H9 (cell line): ENCODE results near the gene MARCHF7. TPM values are rescaled to one million over a fixed set of nuclear protein-coding genes. Genes with fewer than 3 reads are reported as not detected.
A peak's percentile ranks its signal among the peaks of the same experiment; 100 is the strongest.

Source experiments
- DNase-seq: peaks from one replicate; pipeline ENCODE4 v3.0.0-alpha.2; 2017
- H2AFZ ChIP-seq: one replicate; pipeline ENCODE4 v1.6.1; 2013; ENCODE audit warnings: mild to moderate bottlenecking, low read length, control low read depth, moderate library complexity
- H2AK5ac ChIP-seq: 2 replicates; pipeline ENCODE4 v1.6.1; 2013; ENCODE audit warnings: low read length, control low read depth, mixed read lengths; ENCODE audit not compliant: insufficient read length
- H2BK120ac ChIP-seq: one replicate; pipeline ENCODE4 v1.6.1; 2013; ENCODE audit warnings: low read depth, mild to moderate bottlenecking, low read length, control low read depth, inconsistent platforms; ENCODE audit not compliant: poor library complexity, severe bottlenecking
- H2BK12ac ChIP-seq: 2 replicates; pipeline ENCODE4 v1.6.1; 2013; ENCODE audit warnings: low read length, control low read depth, mixed read lengths, low read depth; ENCODE audit not compliant: insufficient read length
- H2BK15ac ChIP-seq: 2 replicates; pipeline ENCODE4 v1.6.1; 2013; ENCODE audit warnings: low read depth, low read length, control low read depth
- H2BK20ac ChIP-seq: one replicate; pipeline ENCODE4 v1.6.1; 2013; ENCODE audit warnings: low read depth, mild to moderate bottlenecking, low read length, control low read depth, inconsistent platforms; ENCODE audit not compliant: poor library complexity, severe bottlenecking
- H2BK5ac ChIP-seq: 2 replicates; pipeline ENCODE4 v1.6.1; 2013; ENCODE audit warnings: low read length, control low read depth, mixed read lengths; ENCODE audit not compliant: insufficient read length
- H3K14ac ChIP-seq: 2 replicates; pipeline ENCODE4 v1.6.1; 2013; ENCODE audit warnings: low read length, control low read depth; ENCODE audit not compliant: insufficient read depth
- H3K18ac ChIP-seq: 2 replicates; pipeline ENCODE4 v1.6.1; 2013; ENCODE audit warnings: low read depth, mild to moderate bottlenecking, mixed read lengths, low read length, control low read depth; ENCODE audit not compliant: insufficient read length
- H3K23ac ChIP-seq: 2 replicates; pipeline ENCODE4 v1.6.1; 2013; ENCODE audit warnings: low read length, control low read depth, mixed read lengths, low read depth; ENCODE audit not compliant: insufficient read length
- H3K23me2 ChIP-seq: 2 replicates; pipeline ENCODE4 v1.6.1; 2013; ENCODE audit warnings: low read depth, mild to moderate bottlenecking, mixed read lengths, low read length, control low read depth; ENCODE audit not compliant: insufficient read length, poor library complexity, severe bottlenecking
- H3K27ac ChIP-seq: 2 replicates; pipeline ENCODE4 v1.5.1; 2013; ENCODE audit warnings: low read length, control low read depth, mixed read lengths, low read depth; ENCODE audit not compliant: insufficient read length
- H3K27me3 ChIP-seq: 2 replicates; pipeline ENCODE4 v1.6.1; 2013; ENCODE audit warnings: low read length, control low read depth, inconsistent platforms; ENCODE audit not compliant: insufficient read depth
- H3K4ac ChIP-seq: 2 replicates; pipeline ENCODE4 v1.6.1; 2013; ENCODE audit warnings: low read depth, mild to moderate bottlenecking, control low read depth, inconsistent platforms, low read length, moderate library complexity
- H3K4me1 ChIP-seq: 2 replicates; pipeline ENCODE4 v1.6.1; 2013; ENCODE audit warnings: low read length, control low read depth, inconsistent platforms; ENCODE audit not compliant: insufficient read depth
- H3K4me2 ChIP-seq: 2 replicates; pipeline ENCODE4 v1.6.1; 2013; ENCODE audit warnings: low read length, control low read depth, mixed read lengths; ENCODE audit not compliant: insufficient read length, insufficient read depth
- H3K56ac ChIP-seq: 2 replicates; pipeline ENCODE4 v1.6.1; 2013; ENCODE audit warnings: low read depth, mild to moderate bottlenecking, mixed read lengths, low read length, control low read depth; ENCODE audit not compliant: insufficient read length
- H3K79me1 ChIP-seq: 2 replicates; pipeline ENCODE4 v1.6.1; 2013; ENCODE audit warnings: low read depth, mild to moderate bottlenecking, moderate library complexity, low read length, control low read depth, inconsistent platforms; ENCODE audit not compliant: insufficient read depth, poor library complexity, severe bottlenecking
- H3K79me2 ChIP-seq: 2 replicates; pipeline ENCODE4 v1.6.1; 2013; ENCODE audit warnings: low read length, control low read depth, inconsistent platforms; ENCODE audit not compliant: insufficient read depth
- H3K9ac ChIP-seq: 2 replicates; pipeline ENCODE4 v1.6.1; 2013; ENCODE audit warnings: low read length, control low read depth, mixed read lengths; ENCODE audit not compliant: insufficient read length; ENCODE audit errors: extremely low read depth
- H3K9me3 ChIP-seq: one replicate; pipeline ENCODE4 v1.6.1; 2013; ENCODE audit warnings: low read depth, low read length, inconsistent platforms; ENCODE audit not compliant: control insufficient read depth
- H3T11ph ChIP-seq: one replicate; pipeline ENCODE4 v1.6.1; 2013; ENCODE audit warnings: mild to moderate bottlenecking, low read length, control low read depth, inconsistent platforms
- H4K20me1 ChIP-seq: one replicate; pipeline ENCODE4 v1.6.1; 2013; ENCODE audit not compliant: control insufficient read depth, insufficient read length, insufficient read depth
- H4K5ac ChIP-seq: 2 replicates; pipeline ENCODE4 v1.6.1; 2013; ENCODE audit warnings: low read depth, mild to moderate bottlenecking, mixed read lengths, low read length, control low read depth; ENCODE audit not compliant: insufficient read length
- H4K8ac ChIP-seq: replicated peaks from 2 replicates; pipeline ENCODE4 v1.6.1; 2013; ENCODE audit warnings: low read length, control low read depth, mixed read lengths, low read depth; ENCODE audit not compliant: insufficient read length
- H4K91ac ChIP-seq: 2 replicates; pipeline ENCODE4 v1.6.1; 2013; ENCODE audit warnings: low read depth, mild to moderate bottlenecking, moderate library complexity, mixed read lengths, low read length, control low read depth; ENCODE audit not compliant: insufficient read length
- H3K27ac Mint-ChIP-seq, 3 experiments: 2 replicates in 2 of 3; 3 replicates in 1 of 3; pipeline ENCODE4 v1.8.0; 2020 to 2021; ENCODE audit warnings: mixed read lengths in 3 of 3, mild to moderate bottlenecking in 1 of 3, moderate library complexity in 1 of 3
- H3K27me3 Mint-ChIP-seq: 2 replicates; pipeline ENCODE4 v1.8.0; 2021; ENCODE audit warnings: low read depth, mild to moderate bottlenecking, moderate library complexity, mixed read lengths
- H3K36me3 Mint-ChIP-seq, 3 experiments: 2 replicates in 2 of 3; 3 replicates in 1 of 3; pipeline ENCODE4 v1.8.0; 2020 to 2021; ENCODE audit warnings: low read depth in 3 of 3, mixed read lengths in 3 of 3; ENCODE audit not compliant: insufficient read depth in 1 of 3
- H3K4me1 Mint-ChIP-seq, 2 experiments: 2 replicates each; pipeline ENCODE4 v1.8.0; 2020; ENCODE audit warnings: mixed read lengths in 2 of 2
- H3K4me3 Mint-ChIP-seq, 2 experiments: 2 replicates in 1 of 2; 3 replicates in 1 of 2; pipeline ENCODE4 v1.8.0; 2020 to 2021; ENCODE audit warnings: mild to moderate bottlenecking in 2 of 2, mixed read lengths in 2 of 2, moderate library complexity in 1 of 2
- H3K9me3 Mint-ChIP-seq, 2 experiments: 2 replicates in 1 of 2; 3 replicates in 1 of 2; pipeline ENCODE4 v1.8.0; 2020; ENCODE audit warnings: mild to moderate bottlenecking in 2 of 2, mixed read lengths in 2 of 2, moderate library complexity in 1 of 2
- WGBS: extraction: QIAGEN DNeasy Blood & Tissue Kit; methylation state at CpG from one replicate; pipeline ENCODE4 v1.1.7; 2013; ENCODE audit warnings: missing lambda C conversion rate, low lambda C conversion rate, mixed read lengths; ENCODE audit not compliant: insufficient read length; ENCODE audit errors: extremely low coverage; 5-methylcytosine and 5-hydroxymethylcytosine counted together
- total RNA-seq: library from RNA; stranded (reverse); gene quantifications from 2 replicates; pipeline ENCODE4 v1.2.1, GENCODE V29; 2021
- TF ChIP-seq, protein P1 (sequence below): fragments of 200-600 bp; sonication (generic); conservative IDR thresholded peaks from 3 replicates; pipeline ENCODE4 v1.8.0; 2021; ENCODE audit warnings: antibody characterized with exemption, mild to moderate bottlenecking

Gene MARCHF7
- total RNA-seq, 1 experiment from 2014 or later, result 111 TPM

DNA sequence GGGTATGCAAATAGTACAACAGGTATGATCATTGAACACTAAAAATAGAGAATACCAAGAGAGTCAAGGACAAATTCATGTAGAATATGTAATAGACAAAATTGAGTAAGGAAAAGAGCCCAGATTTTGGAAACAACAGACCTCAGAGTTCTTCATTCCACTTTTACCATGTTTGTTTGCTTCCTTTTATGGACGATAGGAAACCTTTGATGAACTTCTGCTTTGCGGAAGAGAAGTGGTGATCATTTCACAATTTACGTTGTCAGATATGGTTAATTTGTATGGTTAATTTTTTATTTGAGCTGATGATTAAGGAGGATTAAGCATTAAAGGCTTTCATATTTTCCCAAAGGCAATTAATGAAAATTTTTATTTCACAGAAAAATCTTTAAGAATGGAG, 16.3 kb downstream of the MARCHF7 start:
- no peak overlapping the region for H2BK120ac ChIP-seq
- H3K4me1 Mint-ChIP-seq, result peaks cover 8 to 9% of the 10 kb centered on the region in 2 experiments; a peak in 3 of 4 replicates
- no peaks in the 10 kb centered on the region for H3K27me3 ChIP-seq
- no CpG with 5 or more reads among the region's 3 CpGs for WGBS
- peaks cover 4% of the 10 kb centered on the region for H3K79me1 ChIP-seq
- H3K9me3 Mint-ChIP-seq, result peaks cover 5 to 14% of the 10 kb centered on the region in 2 experiments; a peak in 4 of 5 replicates
- no peak overlapping the region for H2BK12ac ChIP-seq
- no peak overlapping the region for H3K14ac ChIP-seq
- H3K23ac ChIP-seq, result no peak overlapping the region
- H3K9me3 ChIP-seq, result no peaks in the 10 kb centered on the region
- no peak overlapping the region for H2AK5ac ChIP-seq
- H2BK20ac ChIP-seq, result no peak overlapping the region
- TF ChIP-seq, protein P1, sequence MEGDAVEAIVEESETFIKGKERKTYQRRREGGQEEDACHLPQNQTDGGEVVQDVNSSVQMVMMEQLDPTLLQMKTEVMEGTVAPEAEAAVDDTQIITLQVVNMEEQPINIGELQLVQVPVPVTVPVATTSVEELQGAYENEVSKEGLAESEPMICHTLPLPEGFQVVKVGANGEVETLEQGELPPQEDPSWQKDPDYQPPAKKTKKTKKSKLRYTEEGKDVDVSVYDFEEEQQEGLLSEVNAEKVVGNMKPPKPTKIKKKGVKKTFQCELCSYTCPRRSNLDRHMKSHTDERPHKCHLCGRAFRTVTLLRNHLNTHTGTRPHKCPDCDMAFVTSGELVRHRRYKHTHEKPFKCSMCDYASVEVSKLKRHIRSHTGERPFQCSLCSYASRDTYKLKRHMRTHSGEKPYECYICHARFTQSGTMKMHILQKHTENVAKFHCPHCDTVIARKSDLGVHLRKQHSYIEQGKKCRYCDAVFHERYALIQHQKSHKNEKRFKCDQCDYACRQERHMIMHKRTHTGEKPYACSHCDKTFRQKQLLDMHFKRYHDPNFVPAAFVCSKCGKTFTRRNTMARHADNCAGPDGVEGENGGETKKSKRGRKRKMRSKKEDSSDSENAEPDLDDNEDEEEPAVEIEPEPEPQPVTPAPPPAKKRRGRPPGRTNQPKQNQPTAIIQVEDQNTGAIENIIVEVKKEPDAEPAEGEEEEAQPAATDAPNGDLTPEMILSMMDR, result no peak
- H3K36me3 Mint-ChIP-seq, result peaks cover 44 to 75% (median 73%) of the 10 kb centered on the region in 3 experiments
- no peak overlapping the region for H4K91ac ChIP-seq
- H3K27ac Mint-ChIP-seq, result peak overlapping the region in 1 of 3 experiments; percentile 14; a peak in 2 of 7 replicates
- peaks cover 23% of the 10 kb centered on the region for H3K79me2 ChIP-seq
- H2AFZ ChIP-seq, result no peak overlapping the region
- H3K4ac ChIP-seq, result no peak overlapping the region
- no peaks in the 10 kb centered on the region for H3K4me1 ChIP-seq
- no peak overlapping the region for H3K27ac ChIP-seq
- H3T11ph ChIP-seq, result no peak overlapping the region
- no peak overlapping the region for H4K8ac ChIP-seq
- H2BK5ac ChIP-seq, result no peak overlapping the region
- no peak overlapping the region for H3K56ac ChIP-seq
- H4K20me1 ChIP-seq, result no peaks in the 10 kb centered on the region
- H3K4me2 ChIP-seq, result no peak overlapping the region
- H3K18ac ChIP-seq, result no peak overlapping the region
- DNase-seq, result no peak
- no peak overlapping the region for H3K9ac ChIP-seq
- no peak overlapping the region for H3K4me3 Mint-ChIP-seq
- H2BK15ac ChIP-seq, result no peak overlapping the region
- no peak overlapping the region for H4K5ac ChIP-seq
- H3K23me2 ChIP-seq, result no peaks in the 10 kb centered on the region
- H3K27me3 Mint-ChIP-seq, result no peaks in the 10 kb centered on the region
